ENCODE measurements around the gene ADORA2A. TPM values are rescaled to one million over a fixed set of nuclear protein-coding genes. Genes with fewer than 3 reads are reported as not detected.

Gene ADORA2A
- total RNA-seq, 1 donor from 2014 or later: 35.8 TPM

DNA sequence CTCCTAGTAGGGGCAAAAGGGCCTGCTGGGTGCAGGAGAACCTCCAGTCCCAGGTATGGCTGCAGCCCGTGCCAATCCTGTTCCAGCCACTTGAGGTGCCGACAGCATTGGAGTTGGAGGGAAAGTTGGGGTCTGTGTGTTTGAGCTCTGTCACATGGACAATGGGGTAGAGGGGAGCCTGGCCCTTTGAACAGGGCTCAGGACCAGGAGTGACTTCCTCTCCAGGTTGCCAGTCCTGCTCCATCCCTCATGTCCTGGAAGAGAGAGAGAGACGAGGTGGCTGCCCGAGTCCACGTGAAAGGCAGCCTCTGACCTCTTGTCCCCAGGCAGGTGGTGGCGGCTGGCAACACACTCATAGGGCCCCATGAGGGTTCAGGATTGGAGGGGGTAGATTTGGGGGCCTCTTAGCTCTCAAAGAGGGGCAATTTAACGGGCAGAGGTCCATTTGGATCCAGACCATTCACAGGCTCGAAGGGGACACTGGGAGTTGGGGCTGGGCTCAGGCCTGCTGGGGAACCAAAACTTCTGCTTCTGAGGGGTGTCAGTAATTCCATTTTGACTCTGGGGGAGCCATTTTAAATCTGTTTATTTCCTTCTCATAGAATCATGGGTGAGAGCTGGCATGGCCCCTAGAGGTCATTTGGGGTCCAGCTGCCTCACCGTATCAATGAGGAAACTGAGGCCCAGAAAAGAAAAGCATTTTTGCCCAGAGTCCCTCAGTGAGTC is 4.1 kb downstream of the ADORA2A start:
- H3K27ac Mint-ChIP-seq: peak overlapping the region; percentile 83
- TF ChIP-seq, protein P1, sequence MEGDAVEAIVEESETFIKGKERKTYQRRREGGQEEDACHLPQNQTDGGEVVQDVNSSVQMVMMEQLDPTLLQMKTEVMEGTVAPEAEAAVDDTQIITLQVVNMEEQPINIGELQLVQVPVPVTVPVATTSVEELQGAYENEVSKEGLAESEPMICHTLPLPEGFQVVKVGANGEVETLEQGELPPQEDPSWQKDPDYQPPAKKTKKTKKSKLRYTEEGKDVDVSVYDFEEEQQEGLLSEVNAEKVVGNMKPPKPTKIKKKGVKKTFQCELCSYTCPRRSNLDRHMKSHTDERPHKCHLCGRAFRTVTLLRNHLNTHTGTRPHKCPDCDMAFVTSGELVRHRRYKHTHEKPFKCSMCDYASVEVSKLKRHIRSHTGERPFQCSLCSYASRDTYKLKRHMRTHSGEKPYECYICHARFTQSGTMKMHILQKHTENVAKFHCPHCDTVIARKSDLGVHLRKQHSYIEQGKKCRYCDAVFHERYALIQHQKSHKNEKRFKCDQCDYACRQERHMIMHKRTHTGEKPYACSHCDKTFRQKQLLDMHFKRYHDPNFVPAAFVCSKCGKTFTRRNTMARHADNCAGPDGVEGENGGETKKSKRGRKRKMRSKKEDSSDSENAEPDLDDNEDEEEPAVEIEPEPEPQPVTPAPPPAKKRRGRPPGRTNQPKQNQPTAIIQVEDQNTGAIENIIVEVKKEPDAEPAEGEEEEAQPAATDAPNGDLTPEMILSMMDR (IDR thresholded peaks at IDR 0.05): no peak
- peaks cover 14% of the 10 kb centered on the region for H3K36me3 Mint-ChIP-seq (ENCODE audit: low read depth)
- H3K4me3 Mint-ChIP-seq: peak overlapping the region; percentile 29
- peaks cover 99% of the 10 kb centered on the region for H3K4me1 Mint-ChIP-seq
- ChIA-PET CTCF (interaction anchor here (1.2 kb wide), 1 partner anchor 90 kb away, joined by 3 read pairs; no protein-coding TSS in a partner anchor), POLR2A (interaction anchor here (4.9 kb wide), 1 partner anchor 122 kb away, joined by 36 read pairs; the partner anchor contains the start of gene GUCD1)
- no peaks in the 10 kb centered on the region for H3K9me3 Mint-ChIP-seq
- H3K27me3 Mint-ChIP-seq: no peaks in the 10 kb centered on the region
- no peak for DNase-seq
- intact Hi-C loops (cut with micrococcal nuclease): loop anchor here (5.0 to 10.0 kb wide), 5 partner anchors 157 to 1289 kb away; partner anchors contain the start of genes DERL3, RSPH14, SPECC1L and VPREB3
- no peak for ATAC-seq (ENCODE audit: low read depth)

DNA sequence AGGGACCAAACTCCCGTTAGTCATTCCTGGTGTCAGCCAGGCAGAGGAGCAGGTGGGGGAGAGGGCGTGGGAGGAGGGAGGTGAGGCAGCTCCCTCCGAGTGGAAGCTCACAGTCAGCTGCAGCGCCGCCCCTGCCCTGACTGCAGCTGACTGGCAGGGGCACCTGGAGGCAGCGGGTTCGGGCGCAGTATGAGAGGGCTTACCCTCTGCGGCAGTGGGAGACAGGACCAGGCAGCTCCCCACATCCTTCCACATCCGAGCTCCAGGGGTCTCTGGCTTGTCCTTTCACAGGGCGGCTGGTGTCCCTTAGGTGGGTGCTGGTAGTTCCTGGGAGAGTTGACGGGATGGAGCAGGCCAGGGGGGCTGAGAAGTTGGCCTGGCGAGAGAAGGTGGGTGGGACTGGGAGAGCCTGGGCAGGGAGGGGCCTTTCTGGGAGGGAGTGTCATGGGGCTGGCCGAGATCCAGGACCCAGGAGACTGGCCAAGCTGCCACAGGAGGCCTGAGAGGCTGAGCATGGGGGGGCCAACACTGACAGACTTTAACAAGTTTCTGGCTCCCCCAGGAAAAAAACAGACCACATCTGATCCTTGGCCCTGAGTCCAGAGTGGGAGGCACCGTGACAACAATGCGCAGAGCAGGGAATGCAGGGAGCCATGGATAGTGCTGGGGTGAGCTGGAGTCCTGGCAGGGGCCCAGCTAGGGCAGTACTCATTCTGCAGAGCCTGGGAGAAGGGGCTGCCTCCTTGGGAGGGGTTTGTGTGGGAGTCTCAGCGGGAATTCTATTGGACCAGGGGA is 4.9 kb downstream of the ADORA2A start:
- ATAC-seq (ENCODE audit: low read depth): no peak
- intact Hi-C loops (cut with micrococcal nuclease): loop anchor here (5.0 to 10.0 kb wide), 5 partner anchors 157 to 1290 kb away; partner anchors contain the start of genes DERL3, RSPH14, SPECC1L and VPREB3
- no peaks in the 10 kb centered on the region for H3K9me3 Mint-ChIP-seq
- CTCF ChIA-PET: interaction anchor here (1.2 to 2.7 kb wide), 2 partner anchors 75 to 89 kb away, joined by 3 to 7 read pairs; no protein-coding TSS in a partner anchor
- no peak for DNase-seq
- POLR2A ChIA-PET: interaction anchor here (1.1 to 7.0 kb wide), 3 partner anchors 8 to 122 kb away, joined by 11 to 154 read pairs (median 36); partner anchors contain the start of genes ADORA2A and GUCD1
- H3K36me3 Mint-ChIP-seq (ENCODE audit: low read depth): peaks cover 18% of the 10 kb centered on the region
- TF ChIP-seq, protein P1 (IDR thresholded peaks at IDR 0.05): no peak
- H3K4me3 Mint-ChIP-seq: peak overlapping the region; percentile 55
- H3K27ac Mint-ChIP-seq: peak overlapping the region; percentile 83
- no peaks in the 10 kb centered on the region for H3K27me3 Mint-ChIP-seq
- H3K4me1 Mint-ChIP-seq: peaks cover 99% of the 10 kb centered on the region

DNA sequence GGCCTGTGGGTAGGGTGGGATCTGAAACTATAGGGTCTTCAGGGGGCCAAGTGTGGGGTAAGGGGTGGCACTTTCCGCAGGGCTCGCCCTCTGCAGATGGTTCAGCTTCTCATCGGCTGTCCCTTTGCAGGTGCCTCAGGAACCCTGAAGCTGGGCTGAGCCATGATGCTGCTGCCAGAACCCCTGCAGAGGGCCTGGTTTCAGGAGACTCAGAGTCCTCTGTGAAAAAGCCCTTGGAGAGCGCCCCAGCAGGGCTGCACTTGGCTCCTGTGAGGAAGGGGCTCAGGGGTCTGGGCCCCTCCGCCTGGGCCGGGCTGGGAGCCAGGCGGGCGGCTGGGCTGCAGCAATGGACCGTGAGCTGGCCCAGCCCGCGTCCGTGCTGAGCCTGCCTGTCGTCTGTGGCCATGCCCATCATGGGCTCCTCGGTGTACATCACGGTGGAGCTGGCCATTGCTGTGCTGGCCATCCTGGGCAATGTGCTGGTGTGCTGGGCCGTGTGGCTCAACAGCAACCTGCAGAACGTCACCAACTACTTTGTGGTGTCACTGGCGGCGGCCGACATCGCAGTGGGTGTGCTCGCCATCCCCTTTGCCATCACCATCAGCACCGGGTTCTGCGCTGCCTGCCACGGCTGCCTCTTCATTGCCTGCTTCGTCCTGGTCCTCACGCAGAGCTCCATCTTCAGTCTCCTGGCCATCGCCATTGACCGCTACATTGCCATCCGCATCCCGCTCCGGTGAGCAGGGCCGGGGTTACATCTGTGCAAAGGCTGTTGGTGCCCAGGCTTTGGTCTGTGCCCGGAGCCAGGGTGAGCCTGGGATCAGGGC is 5.8 kb downstream of the ADORA2A start:
- H3K27ac Mint-ChIP-seq: peak overlapping the region; percentile 99

DNA sequence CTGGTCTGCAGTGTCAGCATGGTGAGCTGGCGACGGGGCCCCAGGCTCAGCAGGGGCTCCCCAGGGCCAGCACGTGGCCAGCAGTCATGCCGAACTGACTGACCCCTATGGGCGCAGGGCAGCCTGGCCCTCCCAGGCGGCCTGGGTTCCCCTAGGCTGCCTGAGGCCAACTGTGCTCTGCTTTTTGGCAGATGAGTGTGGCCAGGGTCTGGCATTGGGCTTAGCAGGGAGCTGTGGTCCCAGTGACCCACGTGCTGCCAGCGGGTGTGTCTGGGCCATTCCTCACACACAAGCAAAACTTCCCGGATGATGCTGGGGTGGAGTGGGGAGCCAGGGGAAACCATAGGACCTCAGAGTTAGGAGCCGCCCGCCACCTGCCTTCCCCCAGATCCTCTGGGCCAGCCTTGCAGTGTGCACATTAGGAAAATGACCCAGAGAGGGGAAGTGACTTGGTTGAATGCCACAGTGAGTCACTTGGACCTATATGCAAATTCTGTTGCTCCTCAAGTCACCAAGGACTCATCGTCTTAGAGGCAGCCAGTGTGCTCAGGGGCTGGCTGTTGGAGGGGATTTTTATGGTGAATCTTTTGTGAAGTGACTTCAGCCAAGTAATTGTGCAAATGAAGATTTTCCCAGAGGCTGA is 6.5 kb downstream of the ADORA2A start:
- Mint-ChIP-seq H3K4me3 (peak overlapping the region; percentile 78), H3K27ac (peak overlapping the region; percentile 99), H3K27me3 (no peaks in the 10 kb centered on the region), H3K4me1 (peaks cover 98% of the 10 kb centered on the region), H3K36me3 (ENCODE audit: low read depth) (peaks cover 22% of the 10 kb centered on the region), H3K9me3 (no peaks in the 10 kb centered on the region)
- TF ChIP-seq, protein P1 (IDR thresholded peaks at IDR 0.05): no peak
- intact Hi-C loops (cut with micrococcal nuclease): loop anchor here (1.0 to 10.0 kb wide), 11 partner anchors 10 to 1292 kb away; partner anchors contain the start of genes DERL3, GUCD1, RSPH14 and SNRPD3
- peak; percentile 57 for DNase-seq
- POLR2A ChIA-PET: interaction anchor here (1.0 to 7.0 kb wide), 13 partner anchors 9 to 540 kb away, joined by 3 to 154 read pairs (median 6); partner anchors contain the start of genes ADORA2A, GUCD1 and MIF
- ATAC-seq (ENCODE audit: low read depth): peak; percentile 69
- CTCF ChIA-PET: interaction anchor here (1.3 to 2.7 kb wide), 7 partner anchors 8 to 540 kb away, joined by 3 to 29 read pairs (median 6); partner anchors contain the start of gene MIF

More for the DNA sequence above, 5.8 kb downstream of the ADORA2A start:
- Mint-ChIP-seq H3K27me3 (no peaks in the 10 kb centered on the region), H3K4me1 (peaks cover 99% of the 10 kb centered on the region), H3K9me3 (no peaks in the 10 kb centered on the region), H3K4me3 (peak overlapping the region; percentile 55), H3K36me3 (ENCODE audit: low read depth) (peaks cover 22% of the 10 kb centered on the region)
- intact Hi-C loops (cut with micrococcal nuclease): loop anchor here (5.0 to 10.0 kb wide), 5 partner anchors 158 to 1291 kb away; partner anchors contain the start of genes DERL3, RSPH14, SPECC1L and VPREB3
- ChIA-PET POLR2A (interaction anchor here (1.1 to 7.0 kb wide), 6 partner anchors 9 to 121 kb away, joined by 8 to 154 read pairs (median 14); partner anchors contain the start of genes ADORA2A and GUCD1), CTCF (interaction anchor here (0.7 to 2.7 kb wide), 3 partner anchors 10 to 74 kb away, joined by 3 to 15 read pairs (median 7); no protein-coding TSS in a partner anchor)
- DNase-seq (no peak), ATAC-seq (ENCODE audit: low read depth) (no peak)
- TF ChIP-seq, protein P1 (IDR thresholded peaks at IDR 0.05): no peak
